ENCODE results near the gene TECTA.

DNA sequence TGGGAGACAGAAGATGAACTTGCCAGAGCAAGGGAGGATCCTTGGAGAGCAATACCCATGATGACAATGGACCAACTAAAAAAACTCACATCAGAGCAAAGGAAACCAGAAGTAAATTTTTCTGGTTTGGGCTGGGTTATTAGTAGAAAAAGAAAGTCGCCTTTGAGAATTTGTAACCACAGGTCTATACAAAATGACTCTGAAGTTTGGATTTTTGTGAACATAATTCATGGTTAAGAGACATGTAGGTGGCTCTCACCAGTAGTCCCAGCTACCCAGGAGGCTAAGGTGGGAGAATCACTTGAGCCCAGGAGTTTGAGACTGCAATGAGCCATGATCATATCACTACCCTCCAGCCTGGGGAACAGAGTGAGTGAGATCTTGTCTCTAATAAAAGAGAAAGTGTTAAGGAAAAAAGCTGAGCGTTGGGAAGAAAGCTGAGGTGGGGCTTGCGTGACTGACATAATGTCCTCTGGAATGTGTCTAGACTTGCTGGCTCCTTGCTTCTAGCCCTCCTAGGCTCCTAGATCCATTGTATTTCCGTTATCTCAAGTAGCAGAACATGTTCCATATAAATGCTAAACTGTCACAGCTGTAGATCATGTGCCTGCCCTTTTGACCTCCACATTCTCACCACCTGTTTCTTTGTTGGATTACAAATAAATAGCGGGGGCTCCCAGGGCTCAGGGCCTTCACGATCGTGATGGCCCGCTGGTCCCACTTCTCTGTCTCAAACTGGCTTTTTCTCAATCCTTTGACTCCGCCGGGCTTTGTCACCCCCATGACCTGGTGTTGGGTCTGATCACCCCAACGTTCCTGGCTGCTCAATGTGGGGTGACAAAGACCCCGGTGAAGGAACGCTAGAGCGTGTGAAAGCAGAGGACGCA is 135.3 kb downstream of the TECTA start:
- TF ChIP-seq, protein P1, sequence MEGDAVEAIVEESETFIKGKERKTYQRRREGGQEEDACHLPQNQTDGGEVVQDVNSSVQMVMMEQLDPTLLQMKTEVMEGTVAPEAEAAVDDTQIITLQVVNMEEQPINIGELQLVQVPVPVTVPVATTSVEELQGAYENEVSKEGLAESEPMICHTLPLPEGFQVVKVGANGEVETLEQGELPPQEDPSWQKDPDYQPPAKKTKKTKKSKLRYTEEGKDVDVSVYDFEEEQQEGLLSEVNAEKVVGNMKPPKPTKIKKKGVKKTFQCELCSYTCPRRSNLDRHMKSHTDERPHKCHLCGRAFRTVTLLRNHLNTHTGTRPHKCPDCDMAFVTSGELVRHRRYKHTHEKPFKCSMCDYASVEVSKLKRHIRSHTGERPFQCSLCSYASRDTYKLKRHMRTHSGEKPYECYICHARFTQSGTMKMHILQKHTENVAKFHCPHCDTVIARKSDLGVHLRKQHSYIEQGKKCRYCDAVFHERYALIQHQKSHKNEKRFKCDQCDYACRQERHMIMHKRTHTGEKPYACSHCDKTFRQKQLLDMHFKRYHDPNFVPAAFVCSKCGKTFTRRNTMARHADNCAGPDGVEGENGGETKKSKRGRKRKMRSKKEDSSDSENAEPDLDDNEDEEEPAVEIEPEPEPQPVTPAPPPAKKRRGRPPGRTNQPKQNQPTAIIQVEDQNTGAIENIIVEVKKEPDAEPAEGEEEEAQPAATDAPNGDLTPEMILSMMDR (IDR thresholded peaks at IDR 0.05; ENCODE audit: low read length) = no peak
- no peak for TF ChIP-seq EZH2 (optimal IDR thresholded peaks at IDR 0.05; ENCODE audit: low read depth, low read length)
- TF ChIP-seq EZH2phosphoT487 (IDR thresholded peaks at IDR 0.05; ENCODE audit: low read length) = no peak

Data from MM.1S (cell line).